GM15510 (cell line): Measurements from ENCODE around the gene TMIGD3.

ENCODE experiments used
- POLR2A ChIP-seq: IDR thresholded peaks from 3 replicates; pipeline ENCODE4 v1.6.1; 2011; ENCODE audit warnings: borderline replicate concordance; ENCODE audit not compliant: insufficient read length; ENCODE audit errors: extremely low read depth

Gene TMIGD3

GRCh38 chr1:111489604-111490003, 13.8 kb downstream of the TMIGD3 start:
- TF ChIP-seq POLR2A = no peak

GRCh38 chr1:111488669-111489068, 14.8 kb downstream of the TMIGD3 start:
- no peak for TF ChIP-seq POLR2A

DNA sequence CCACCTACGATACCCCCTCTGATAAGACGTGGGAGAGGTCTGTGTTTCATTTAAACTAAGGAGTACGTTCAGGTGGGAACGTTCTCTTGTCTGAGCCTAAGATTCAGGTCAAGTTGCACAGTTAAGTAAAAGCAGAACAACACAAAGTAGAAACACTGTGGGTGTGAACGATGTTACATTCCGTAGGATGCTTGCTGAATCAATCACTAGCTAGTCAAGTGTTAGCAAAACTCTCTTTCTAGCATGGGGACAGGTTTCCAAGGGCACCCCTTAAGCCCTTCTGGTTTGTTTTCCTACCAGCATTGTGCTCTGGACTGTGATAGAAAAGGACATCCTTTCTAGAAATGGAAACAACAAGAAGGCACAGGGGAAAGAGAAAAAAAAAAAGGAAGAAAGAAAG, 16.3 kb downstream of the TMIGD3 start:
- no peak for TF ChIP-seq POLR2A

GRCh38 chr1:111486431-111486830, 17.0 kb downstream of the TMIGD3 start:
- TF ChIP-seq POLR2A = no peak

DNA sequence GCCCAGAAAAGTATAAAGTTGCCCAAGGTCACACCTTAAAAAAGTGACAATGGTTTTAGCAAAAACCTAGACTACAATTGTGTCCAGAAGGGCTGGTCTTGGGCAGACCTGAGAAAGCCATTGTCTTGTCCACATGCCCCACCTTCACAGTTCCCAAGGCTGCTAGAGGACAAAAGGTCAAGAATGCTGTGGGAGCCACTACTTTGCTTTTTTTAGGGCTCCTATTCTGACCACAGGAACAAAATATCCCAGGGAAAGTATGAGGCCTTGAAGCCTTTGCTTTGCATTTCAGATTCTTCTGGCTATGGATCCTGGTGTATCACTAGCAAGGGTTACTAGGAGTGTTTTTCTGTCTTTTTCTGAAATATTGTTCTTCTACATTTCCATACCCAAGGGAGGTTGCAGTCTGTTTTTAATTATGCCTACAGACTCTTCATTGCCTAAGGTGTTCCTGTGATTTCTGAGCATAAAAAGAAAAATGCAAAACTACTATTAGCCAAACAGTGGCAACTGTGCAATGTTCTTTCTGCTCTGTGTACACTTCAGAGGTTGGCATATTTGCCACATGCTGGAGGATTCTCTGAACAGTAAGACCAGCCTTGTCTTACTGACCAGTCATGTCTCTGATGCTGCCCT, 18.9 kb downstream of the TMIGD3 start:
- TF ChIP-seq POLR2A = no peak

DNA sequence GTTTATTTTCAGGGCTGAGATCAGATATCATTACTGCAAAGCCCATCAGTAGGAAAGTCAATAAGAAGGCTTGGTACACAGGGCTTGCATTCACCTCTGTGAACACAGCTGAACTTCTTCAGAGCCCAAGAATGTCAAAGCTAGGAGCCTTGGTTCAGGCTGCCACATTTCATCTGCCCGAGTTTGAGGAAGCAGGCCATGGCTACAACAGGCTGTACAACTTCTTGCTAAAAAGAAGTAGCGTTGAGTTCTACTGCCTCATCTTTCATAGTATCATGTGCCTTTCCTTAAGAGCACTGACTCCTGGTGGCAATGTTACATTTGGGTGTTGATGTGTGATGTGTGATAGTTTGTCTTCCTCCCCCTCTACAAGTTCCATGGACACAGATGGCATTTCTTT, 19.6 kb downstream of the TMIGD3 start:
- no peak for TF ChIP-seq POLR2A

- TF ChIP-seq POLR2A = no peak
These were observed 20.3 kb downstream of the TMIGD3 start for GRCh38 chr1:111483166-111483565.

DNA sequence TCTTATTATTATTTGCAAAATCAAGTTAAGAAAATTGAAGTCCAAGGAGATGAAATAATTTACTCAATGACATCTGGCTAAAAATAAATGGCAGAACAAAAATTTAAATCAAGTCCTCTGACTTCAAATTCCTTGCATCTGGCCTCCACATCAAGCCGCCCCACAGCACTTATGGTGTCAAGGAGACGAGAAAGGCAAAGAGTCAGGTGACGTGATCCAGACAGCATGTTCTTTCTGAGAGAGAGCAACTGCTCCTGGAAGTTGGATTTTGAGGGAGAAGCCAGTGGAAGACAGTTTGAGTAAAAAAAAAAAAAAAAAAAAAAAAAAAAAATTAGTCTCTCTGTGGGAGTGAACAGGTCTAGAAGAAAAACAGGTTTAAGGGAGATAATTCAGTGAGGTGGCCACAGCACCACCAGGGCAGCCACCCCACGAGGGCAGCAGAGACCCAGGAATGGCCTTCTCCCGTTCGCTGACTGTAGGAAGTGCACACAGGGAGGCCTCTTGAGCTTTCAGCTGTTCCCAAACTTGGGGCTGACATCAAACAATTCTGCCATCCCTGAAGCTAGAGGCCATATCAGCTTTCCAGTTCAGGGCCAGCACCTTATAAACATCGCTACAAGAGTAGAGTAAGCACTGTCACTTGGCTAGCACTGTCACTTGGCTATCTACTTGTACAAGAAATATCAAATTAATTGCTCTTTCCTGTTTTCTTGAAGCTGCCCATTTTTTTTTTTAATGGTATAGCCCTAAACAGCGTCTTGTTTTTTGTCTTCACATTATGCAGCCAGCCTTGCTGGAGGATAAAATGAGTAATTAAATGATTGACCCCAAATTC, 21.8 kb downstream of the TMIGD3 start:
- TF ChIP-seq POLR2A = no peak

GRCh38 chr1:111480674-111481073, 22.8 kb downstream of the TMIGD3 start:
- TF ChIP-seq POLR2A = no peak

DNA sequence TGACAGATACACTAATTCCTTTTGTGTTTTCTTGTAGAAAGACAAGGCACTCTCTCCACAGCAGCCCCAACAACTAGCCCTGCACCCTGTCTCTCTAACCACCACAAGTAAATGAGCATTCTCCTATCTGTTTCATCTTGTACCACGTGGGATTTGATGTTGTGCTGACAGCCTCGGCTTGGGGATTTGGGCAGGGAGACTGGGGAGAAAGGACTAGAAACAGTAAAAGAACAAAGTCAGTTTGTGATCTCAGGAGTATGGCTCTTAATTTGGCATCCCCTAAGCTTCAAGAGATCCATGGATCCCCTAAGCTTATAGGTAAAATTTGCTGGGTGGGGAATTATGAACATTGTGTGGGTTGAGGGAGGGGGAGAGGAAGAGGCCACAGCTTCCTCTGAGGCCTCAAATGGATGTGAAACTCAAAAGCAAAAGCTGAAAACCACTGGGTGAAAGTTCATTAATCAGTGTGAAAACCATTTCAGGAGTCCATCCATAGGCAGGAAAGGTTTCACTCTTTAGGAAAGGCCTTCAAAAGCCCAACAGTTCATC, 26.6 kb downstream of the TMIGD3 start:
- no peak for TF ChIP-seq POLR2A

GRCh38 chr1:111476214-111476613, 27.2 kb downstream of the TMIGD3 start:
- TF ChIP-seq POLR2A = no peak

DNA sequence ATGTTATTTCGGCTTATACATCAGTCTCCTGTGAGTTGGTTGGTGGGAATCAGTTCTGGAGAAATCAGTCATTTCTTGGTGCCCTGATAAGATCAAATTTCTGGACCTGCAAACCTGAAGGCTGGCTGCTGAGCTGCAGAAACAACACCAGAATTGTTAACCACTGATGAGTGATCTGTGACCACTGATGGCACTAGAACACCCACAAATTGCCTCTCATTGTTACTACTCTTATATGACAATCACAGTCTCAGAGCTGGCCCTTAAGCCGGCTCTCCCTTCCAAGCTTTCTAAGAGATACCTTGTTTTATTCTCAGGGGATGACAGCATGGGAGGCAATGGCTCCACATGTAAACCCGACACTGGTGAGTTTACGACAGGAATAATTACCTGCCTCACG, 27.7 kb downstream of the TMIGD3 start:
- TF ChIP-seq POLR2A = no peak

DNA sequence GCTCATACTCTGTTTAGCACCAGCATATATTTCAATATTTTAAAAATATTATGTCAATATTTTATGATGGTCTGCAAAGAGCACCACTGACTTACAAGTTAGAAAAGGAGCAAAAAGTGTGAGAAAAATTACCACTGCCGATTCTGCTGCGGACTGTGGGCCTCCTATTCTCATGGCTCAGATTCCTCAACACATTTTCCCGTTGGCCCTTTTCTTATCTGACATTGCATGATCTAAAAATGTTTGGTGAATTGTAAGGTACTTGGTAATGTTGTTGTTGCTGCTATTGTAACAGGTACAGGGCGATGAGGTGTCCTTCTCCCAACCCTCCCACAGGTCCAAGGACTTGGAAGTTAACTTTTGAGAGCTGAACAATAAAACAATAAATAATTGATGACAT, 28.9 kb downstream of the TMIGD3 start:
- TF ChIP-seq POLR2A = no peak

DNA sequence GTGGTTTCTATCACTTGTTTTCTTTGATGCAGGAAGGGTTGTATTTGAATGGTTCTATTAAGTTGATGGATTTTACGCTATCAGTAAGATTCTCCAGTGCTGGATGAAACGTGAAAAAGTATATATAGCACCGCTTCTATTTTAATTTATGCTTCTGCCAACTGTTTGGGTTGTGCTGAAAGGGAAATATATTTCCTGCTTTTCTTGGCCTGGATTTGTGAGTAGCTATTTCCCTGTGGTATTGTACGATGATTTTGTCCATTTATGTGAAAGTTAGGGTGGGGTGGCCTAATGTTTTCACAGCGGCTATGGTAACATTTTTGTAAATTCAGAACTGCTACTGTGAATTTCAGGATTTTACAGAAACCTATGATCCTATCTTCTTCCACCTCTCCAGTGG, 29.3 kb downstream of the TMIGD3 start:
- no peak for TF ChIP-seq POLR2A

DNA sequence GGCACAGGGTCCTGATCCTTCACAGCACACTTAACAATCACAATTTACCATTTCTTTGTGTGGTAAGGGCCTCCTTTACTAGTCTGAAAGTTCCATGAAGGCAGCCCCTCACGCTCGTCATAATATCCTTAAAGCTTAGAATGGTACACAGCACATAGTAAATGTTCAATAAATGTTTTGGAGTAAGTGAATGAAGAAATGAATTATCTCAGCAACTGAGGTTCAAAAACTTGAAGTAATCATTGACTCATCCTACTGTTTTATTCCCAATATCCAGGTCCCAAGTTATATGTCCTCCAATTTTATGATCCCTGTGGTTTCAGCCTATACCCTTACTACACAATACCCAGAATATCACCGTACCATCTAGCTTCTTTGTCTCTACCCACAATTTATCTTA, 31.9 kb downstream of the TMIGD3 start:
- TF ChIP-seq POLR2A = no peak

GRCh38 chr1:111471012-111471411, 32.4 kb downstream of the TMIGD3 start:
- TF ChIP-seq POLR2A = no peak
